ENCODE measurements around the gene SPPL2C.

DNA sequence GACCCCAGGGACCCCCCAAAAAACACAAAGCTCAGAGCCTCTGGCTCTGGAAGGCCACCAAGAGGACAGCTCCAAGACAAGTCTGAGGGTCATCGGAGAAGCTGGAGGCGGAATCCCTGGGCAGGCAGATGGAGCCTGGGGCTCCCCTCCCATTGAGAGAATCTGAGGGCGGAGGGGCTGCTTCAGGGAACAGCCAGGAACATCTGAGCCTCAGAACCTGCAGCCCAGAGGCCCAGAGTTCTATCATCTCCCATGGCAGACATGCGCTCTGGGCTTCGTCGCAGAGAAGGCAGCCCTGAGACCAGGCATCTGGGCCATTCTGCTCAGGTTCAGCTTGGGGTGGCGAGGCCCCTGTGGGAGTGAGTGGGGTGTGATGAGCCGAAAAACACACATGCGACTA, 7.1 kb upstream of the SPPL2C start:
- TF ChIP-seq, protein P1, sequence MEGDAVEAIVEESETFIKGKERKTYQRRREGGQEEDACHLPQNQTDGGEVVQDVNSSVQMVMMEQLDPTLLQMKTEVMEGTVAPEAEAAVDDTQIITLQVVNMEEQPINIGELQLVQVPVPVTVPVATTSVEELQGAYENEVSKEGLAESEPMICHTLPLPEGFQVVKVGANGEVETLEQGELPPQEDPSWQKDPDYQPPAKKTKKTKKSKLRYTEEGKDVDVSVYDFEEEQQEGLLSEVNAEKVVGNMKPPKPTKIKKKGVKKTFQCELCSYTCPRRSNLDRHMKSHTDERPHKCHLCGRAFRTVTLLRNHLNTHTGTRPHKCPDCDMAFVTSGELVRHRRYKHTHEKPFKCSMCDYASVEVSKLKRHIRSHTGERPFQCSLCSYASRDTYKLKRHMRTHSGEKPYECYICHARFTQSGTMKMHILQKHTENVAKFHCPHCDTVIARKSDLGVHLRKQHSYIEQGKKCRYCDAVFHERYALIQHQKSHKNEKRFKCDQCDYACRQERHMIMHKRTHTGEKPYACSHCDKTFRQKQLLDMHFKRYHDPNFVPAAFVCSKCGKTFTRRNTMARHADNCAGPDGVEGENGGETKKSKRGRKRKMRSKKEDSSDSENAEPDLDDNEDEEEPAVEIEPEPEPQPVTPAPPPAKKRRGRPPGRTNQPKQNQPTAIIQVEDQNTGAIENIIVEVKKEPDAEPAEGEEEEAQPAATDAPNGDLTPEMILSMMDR (IDR thresholded peaks at IDR 0.05), result no peak
- TF ChIP-seq EZH2 (IDR thresholded peaks at IDR 0.05), result no peak
- no peak for TF ChIP-seq EZH2phosphoT487 (IDR thresholded peaks at IDR 0.05)
